T-helper 22 cell (primary cell): ENCODE measurements around the gene POLR1A.

ENCODE experiments used
- DNase-seq: peaks from one replicate; pipeline ENCODE4 v3.0.0-alpha.2; 2020; ENCODE audit warnings: low read depth

POLR1A gene

DNA sequence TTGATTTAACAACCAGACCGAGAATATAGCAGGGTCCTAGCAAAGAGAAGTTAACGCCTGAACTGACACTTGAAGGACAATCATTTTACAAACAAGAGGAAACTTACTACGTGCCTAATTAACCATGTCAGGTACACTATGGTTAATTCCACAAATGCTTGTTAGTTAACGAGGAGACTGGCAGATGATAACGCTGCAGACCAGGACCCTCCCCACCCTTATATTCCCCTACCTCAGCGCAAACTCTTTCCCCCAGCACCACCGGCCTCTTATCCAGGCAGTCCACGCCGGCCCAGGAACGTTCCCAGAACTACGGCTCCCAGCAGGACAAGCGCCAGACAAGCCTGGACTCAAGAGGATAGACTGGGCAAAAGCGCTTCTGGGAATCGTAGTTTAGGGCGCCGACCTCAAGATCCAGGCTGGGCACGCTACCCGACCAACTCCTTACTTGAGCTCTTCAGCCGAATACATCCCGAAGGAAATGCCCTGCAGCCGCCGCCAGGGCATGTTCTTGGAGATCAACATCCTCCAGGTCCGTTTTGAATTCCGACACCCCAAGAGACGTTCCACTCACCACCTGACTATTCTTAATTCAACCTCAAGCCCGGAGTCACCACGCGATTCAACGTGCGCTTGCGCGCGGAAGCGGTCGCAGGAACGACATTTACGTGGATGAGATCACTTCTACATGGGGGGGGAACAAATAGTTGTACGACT, at the start of gene POLR1A:
POLR1A (minus strand) TSS at position 635 of the 717 bp plus-strand sequence; CDS start at position 525, 110 bp downstream.
- peak; percentile 72 for DNase-seq

DNA sequence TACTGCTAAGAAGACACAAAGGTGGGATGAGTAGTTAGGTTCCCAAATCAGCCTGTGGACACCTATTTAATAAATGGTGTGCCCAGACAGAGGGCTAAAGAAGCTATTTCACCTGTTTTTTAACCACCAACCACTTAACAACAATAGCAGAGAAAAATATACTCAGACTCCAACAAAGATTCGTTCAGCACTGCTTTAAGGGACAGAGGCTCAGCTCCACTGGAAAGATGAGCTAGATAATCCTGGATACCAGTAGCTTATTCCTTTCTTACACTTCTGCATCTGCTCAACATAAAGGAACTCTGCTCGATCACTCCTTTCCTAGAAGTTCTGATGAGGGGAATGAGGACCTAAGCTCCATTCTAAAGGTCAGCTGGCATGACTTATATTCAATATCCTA, 44.8 kb upstream of the POLR1A start:
- DNase-seq: no peak

DNA sequence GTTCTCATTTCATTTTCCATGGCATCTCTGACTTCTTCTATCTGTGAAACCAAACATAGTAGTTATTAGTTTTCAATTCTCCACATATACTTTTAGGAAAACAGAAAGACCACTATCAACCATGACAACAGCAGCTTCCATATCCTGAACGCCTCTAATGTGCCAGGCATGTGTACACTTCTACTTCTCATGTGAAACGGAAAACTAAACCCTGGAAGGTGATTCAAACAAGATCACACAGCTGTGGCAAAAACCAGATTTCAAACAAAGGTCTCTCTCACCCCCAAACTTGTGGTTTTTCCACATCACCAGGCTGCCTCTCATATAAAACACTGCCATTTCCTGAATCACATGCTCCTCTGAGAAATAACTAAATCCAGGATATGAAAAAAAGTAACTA, 42.1 kb upstream of the POLR1A start:
- no peak for DNase-seq

DNA sequence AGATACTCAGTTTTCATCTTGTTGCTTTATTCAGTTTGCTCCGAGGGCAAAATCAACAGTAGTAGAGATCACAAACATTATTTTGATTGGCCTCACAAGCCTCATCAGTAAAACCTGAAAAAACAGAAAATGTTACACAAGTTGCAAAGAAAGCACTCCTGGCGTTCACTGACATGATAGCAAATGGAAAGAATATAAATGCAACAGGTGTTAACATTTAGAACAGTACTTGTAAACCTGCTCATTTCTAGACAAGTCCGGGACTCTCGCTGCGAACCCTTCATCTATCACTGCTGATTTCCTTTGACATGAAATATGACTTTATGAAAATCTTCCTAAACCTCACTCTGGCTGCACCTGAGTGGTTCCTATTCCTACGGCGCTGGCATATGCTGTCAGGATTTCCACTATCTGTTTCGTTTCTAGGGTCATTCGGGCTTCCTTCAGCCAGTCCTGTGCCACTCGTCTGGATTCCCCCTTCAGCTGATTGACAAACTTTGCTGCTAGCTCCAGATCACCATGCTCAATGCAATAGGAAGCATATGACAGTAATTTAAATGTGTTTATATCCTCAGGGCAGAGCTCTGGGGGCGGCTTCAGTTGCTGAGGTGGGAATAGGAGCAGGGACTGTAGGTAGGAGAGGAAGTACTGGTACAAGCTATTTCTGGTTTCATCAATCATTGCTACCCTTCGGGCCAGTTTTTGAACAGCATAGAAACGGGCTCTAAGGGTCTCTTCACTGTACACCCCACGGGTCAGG, 38.4 kb upstream of the POLR1A start:
- no peak for DNase-seq

DNA sequence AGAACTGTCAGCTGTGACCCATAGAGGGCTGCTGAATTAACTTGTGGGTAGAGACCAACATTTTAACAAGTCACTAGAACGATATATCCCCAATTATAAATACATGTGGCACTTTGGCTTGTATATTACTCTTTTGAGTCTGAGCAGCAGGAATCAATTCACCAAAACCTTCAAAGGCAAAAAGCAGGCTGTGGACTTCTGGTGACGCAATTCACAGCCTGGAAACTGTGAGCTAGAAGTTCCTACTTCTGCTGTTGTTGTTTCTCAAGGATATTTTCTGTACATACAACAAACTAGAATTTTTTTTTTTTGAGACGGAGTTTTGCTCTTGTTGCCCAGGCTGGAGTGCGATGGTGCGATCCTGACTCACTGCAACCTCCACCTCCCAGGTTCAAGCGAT, 37.6 kb upstream of the POLR1A start:
- DNase-seq: no peak

DNA sequence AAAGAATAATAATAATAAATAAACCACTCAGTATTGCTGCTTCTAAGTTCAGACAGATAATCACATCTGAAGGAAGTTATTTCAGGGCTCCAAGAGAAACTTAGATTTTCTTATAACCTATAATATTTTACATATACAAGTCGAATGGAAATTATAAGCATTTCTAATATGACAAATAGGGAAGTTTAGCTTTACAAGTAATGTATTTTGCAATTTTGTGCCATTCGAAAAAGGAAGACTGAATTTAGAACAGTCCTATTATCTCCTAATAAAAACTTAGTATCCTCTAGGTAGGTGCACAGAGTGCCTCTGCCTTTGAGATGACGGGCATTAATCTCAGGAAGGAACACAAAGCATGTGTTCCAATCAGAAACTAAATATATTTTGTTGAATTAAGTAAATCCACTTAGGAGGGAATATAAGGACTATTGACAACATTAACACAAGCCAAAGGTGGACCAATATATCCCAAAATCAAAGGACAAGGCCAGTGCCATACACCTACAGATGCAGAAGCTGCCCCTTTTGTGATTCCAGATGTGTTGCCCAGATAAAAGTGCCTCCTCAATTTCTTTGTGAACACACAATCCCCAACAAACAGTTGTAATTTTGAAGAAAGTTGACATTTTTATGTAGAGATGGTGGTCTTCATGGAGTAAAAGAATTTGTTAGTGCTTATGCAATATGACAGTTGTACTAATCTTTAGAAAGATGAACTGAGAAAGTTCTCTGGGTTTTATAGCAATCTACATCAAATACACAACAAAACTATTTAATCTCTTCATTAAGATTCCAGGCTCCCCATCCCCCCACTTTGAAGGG, 37.0 kb upstream of the POLR1A start:
- DNase-seq: no peak

DNA sequence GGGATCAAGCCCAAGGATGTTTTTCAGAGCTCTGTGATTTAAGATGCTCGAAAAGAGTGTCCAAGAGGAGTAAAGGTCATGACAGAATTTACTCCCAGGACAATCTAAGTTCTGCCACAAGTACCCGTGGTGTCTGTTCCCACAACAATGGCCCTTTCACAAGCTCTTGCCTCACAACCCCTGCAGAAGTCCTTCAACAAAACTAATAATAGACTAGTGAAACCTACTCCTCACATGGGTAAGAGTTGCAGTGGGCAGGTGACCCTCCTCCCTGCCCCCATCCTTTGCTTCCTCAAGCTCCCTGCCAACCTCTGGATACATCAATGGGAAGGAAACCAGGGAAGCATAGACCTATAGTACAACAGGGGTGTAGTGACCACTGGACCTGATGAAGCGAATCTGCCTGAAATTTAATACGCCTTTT, 35.3 kb upstream of the POLR1A start:
- no peak for DNase-seq

DNA sequence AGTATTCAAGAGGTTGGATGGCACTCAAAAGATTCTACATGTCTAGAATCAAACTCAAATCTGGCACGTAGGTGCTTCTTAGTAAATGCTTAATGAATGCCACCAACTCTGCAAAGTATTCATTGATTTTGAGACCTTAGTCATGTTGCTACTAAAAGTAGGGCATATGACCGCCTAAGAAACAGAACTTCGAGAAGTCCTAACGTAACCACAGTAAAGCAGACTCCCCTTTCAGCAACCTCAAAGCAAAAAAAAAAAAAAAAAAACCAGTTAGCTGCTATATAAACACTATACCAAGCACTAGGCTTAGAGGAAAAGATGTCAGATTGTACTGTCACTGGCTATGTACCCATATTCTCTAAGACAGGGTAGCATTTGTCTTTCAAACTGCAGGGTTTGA, 34.3 kb upstream of the POLR1A start:
- no peak for DNase-seq

DNA sequence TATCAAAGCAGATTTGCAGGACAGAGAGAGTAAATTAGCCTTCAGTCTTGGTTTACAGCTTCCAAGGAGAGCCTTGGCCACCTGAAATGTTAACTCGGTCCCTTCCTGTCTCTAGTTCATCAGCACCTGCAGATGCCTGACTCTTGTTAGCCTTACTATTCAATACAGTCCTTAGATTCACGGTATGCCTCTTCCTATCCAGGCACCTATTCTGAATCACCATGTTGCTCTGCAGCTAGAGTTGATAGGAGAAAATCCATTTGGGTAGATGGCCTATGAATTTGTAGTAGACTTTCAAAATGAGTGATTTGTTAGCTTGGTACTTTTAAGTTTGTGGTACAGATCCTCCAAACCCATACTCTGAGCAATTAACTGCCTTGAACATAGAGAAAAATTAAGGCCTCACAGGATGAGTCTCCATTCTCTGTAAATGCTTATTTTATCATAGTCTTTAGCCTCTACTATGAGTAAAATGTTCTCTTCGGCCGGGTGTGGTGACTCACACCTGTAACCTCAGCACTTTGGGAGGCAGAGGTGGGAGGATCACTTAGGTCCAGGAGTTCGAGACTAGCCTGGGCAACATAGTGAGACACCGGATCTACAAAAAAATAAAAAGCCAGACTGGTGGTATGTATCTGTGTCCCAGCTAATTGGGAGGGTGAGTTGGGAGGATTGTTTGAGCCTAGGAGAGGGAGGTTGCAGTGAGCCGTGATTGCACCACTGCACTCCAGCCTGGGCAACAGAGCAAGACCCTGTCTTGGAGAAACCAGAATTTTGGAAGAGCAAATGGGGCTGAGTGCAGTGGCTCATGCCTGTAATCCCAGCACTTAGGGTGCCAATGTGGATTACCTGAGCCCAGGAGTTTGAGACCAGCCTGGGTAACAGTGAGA, 33.3 kb upstream of the POLR1A start:
- no peak for DNase-seq

DNA sequence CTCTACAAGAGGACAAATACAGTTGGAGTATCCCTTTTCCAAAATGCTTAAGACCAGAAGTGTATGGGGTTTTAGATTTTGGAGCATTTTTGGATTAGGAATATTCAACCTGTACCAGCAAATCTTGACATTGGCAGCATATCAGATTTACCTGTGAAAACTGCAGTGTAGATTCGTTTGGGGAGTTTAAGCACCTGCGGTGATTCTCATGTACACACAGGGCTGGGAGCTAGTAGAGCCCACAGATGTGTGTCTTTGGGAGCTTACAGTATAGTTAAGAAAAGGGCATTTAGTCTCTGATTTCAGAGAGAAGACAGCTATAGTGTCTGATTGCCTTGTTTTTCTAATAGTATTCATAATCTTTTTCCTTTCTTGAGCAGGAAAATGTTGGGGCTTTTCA, 30.5 kb upstream of the POLR1A start:
- DNase-seq: no peak

DNA sequence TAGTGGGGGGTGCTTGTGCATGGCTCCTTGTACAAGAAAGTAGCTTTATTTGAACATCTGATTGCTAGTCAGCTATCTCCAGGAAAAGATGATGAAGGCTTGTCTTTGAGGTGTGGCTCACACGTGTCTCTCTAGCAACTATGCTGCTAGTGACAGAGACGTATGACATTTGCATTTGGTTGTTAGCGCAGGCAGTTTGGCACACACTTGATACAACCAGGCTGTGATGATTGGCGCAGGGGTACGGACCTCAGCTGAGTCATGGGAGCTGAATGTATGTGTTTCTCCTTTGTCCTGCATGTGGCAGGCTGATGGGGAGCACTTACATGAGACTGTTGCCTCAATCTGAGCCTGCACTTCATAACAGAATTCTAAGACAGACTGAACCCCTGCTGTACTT, 30.0 kb upstream of the POLR1A start:
- DNase-seq: no peak

DNA sequence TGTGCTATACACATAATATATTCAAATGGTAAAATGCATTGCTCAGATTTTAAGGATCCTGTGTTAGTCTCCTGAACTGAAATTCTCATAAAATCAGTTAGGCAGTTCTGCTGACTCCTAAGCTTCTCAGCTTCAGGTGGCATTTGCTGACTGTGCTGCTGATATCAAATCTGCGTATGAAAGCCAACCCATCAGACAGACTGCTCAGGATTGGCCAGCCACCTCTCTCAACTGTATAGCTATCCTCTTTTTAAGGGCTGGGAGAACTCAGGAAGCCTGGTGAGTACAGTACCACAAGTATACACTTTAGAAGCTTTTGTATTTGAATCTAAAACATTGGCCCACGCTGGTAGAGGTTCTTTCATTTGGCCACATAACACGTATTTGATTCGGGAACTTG, 29.0 kb upstream of the POLR1A start:
- no peak for DNase-seq

DNA sequence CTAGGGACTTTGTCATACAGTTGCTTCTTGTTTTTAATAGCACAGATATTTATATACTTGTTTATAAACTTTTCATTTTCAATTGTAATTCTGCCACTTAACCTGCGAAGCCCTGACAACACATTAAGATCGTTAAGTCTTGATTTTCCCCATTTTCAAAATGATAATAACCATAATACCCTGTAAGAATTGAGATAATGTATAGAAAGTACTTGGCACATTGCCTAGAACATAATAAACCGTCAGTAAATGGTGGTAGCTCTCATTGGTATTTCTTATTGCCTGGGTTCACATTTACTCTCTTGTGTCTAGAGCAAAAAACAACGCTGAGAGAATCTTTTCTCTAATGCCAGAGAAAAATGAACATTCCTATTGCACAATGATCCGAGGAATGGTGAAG, 19.0 kb upstream of the POLR1A start:
- no peak for DNase-seq

DNA sequence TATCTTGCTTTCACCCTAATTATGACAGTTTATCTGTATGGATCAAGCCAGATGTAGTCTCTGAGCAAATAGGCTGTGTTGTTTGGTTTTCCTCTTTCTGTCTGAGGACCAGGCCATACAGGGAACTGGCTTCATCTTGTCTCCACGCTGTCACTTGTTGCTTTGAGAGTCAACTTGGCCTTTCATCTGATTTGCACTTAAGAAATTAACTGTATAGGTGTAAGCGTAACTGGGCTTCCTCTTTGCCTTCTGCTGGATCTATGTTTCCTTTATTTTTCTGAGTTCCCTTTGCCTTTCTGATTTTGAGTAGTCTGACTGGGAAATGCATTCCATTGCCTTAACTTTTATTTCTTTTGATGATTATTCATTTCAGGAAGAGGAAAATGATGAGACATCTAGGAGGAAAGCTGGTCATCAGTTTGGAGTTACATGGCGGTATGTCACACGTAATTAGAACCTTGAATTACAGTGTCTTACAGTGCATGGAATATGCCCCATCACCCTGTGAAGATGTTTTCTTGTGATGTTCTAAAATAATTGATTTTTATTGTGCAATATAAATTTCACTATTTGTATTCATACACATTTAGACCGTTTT, 17.7 kb upstream of the POLR1A start:
- no peak for DNase-seq

DNA sequence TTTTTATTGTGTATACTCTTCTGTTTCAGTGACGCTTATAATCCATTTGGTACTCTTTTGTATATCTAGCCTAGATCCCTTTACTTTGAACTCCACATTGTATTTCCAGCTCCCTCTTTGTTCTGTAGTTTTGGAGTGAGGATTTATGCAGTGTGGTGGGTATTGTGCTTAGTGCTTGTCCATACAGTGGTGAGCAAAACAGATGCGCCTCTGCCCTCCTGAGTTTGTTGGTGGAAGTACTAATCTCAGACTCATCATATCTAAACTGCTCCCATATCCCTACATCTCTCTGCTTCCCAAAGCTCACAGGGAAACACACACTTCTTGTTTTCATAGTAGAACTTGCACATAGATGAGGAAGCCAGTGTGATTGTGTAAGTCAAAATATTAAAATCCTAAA, 12.4 kb upstream of the POLR1A start:
- no peak for DNase-seq

DNA sequence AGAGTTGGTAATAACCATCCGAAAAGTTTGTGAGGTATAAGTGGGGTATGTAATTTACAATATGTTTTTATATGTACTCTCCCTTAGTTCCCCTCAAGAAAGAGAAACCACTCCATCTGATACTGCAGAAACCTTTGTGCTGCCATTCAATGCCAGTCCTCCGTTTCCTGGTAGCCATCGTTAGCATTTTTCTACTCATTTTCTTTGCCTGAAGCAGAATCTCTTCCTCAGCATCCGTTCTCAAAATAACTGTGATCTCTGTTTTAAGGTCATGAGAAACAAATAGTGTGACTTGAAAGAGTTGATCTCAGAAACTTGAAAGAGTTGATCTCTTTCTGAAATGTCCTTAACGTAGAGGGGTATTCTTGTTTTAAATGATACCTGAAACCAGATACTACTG, 1.3 kb upstream of the POLR1A start:
- DNase-seq: no peak

DNA sequence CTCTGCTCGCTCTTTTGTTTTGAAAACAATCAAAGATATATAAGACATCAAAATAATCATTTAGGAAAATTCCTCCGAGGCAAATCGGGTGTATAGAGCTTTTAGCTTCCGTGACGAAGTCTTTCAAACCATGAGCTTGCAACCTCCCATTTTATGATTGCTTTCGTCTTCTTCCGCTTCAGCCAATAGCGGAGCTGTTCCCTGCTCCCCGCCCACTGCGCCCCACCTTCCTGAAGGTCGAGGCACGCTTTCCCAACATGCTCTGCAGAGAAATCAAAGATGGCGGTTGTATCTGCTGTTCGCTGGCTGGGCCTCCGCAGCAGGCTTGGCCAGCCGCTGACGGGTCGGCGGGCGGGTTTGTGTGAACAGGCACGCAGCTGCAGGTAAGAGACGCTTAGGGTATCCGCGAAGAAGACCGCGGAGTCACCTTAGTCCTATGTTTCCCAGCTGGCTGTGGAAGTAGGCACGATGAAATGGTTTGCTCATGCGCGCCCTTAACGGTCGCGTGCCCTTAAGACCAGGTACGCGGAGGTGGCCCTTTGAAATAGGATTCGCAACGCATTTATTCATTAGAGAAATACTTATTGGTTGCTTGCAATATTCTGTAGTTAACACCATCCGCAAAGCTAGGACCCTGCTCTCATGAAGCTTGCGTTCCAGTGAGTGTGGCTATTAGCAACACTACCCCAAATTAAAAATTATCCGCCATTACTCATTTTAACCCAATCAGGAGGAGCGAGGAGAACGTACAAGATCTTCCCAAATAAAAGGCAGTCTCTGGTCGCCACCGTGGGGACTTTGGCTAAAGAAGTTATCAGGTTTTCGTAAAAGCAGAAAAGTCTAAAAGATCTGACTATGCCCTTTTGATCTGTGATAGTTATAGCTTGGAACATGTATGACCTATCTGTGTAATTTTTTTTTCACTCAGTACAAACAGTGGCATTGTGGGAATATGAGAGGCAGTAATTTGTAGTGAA, 571 bp upstream of the POLR1A start, which contains the start of gene PTCD3:
PTCD3 (plus strand) TSS at position 267 of the 977 bp plus-strand sequence; CDS start at position 280, 13 bp downstream.
- DNase-seq: peak; percentile 89

DNA sequence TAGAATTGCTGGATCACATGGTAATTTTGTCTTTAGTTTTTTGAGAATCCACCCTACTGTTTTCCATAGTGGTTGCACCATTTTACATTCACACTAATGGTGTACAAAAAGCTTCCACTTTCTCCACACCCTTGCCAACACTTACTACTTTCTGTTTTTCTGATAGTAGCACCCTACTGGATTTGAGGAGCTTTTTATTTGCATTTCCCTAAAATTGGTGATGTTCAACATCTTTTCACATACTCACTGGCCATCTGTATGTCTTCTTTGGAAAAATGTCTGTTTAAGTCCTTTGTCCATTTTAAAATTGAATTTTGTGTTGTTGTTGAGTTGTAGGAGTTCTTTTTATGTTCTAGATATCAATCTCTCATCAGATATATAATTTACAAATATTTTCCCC, 3.5 kb downstream of the POLR1A start:
- DNase-seq: no peak

DNA sequence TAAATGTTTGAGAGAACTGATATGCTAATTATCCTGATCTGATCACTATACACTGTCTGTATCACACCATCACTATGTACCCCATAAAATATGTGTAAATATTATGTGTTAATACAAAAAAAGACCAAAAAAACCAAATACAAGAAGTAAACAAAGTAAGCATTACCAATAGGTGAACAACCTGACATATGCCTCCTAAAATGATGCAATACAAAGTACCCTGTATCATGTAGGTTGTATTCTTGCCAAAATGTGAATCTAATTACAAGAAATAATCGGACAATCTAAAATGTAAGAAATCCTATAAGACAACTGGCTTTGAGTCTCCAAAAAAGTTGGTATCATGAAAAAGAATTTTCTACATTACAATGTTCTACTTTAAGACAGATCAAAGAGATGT, 7.8 kb downstream of the POLR1A start:
- no peak for DNase-seq
